Right lobe of liver (tissue), 6 donors: ENCODE data around the gene ACOT11. TPM values are rescaled to one million over a fixed set of nuclear protein-coding genes. Genes with fewer than 3 reads are reported as not detected.
A peak's percentile ranks its signal among the peaks of the same experiment; 100 is the strongest.

Source experiments
- ATAC-seq, 4 donors: fragments of 200-7000 bp; cut with Tn5 transposase; one replicate each; pipeline ENCODE4 v1.9.1; 2020; ENCODE audit warnings: mild to moderate bottlenecking in 4 of 4, moderate library complexity in 4 of 4
- DNase-seq, 3 donors: peaks; one replicate each; pipeline ENCODE4 v3.0.0-alpha.2; 2020
- H3K27ac ChIP-seq, 3 donors: fragments of 200-600 bp; one replicate each; pipeline ENCODE4 v1.8.0; 2022
- H3K27me3 ChIP-seq, 2 donors: fragments of 200-600 bp; one replicate each; pipeline ENCODE4 v1.8.0; 2022
- H3K36me3 ChIP-seq, 4 donors: fragments of 200-600 bp; sonication (generic) in 1 of 4; one replicate each; pipeline versions ENCODE4 v1.5.1 to v1.8.0; 2017 to 2022; ENCODE audit warnings: control low read depth in 1 of 4
- H3K4me1 ChIP-seq, 4 donors: fragments of 200-600 bp; sonication (generic) in 1 of 4; one replicate each; pipeline versions ENCODE4 v1.5.1 to v1.8.0; 2017 to 2022; ENCODE audit warnings: control low read depth in 1 of 4
- H3K4me3 ChIP-seq, 3 donors: fragments of 200-600 bp; one replicate each; pipeline ENCODE4 v1.8.0; 2022
- H3K9me3 ChIP-seq, 4 donors: fragments of 200-600 bp; sonication (generic) in 1 of 4; one replicate each; pipeline versions ENCODE4 v1.5.1 to v1.8.0; 2017 to 2022; ENCODE audit warnings: control low read depth in 1 of 4
- CTCF ChIP-seq, 4 donors: fragments of 200-600 bp in 3 of 4; fragments of 450-650 bp in 1 of 4; IDR thresholded peaks; one replicate each; pipeline versions ENCODE4 v1.5.1 to v1.8.0; 2016 to 2022; ENCODE audit warnings: antibody characterized with exemption in 4 of 4, mild to moderate bottlenecking in 2 of 4
- POLR2A ChIP-seq: fragments of 450-650 bp; IDR thresholded peaks from one replicate; pipeline ENCODE4 v1.6.1; 2017; ENCODE audit warnings: antibody characterized with exemption, mild to moderate bottlenecking
- WGBS: methylation state at CpG from one replicate; pipeline ENCODE4 v1.1.6; 2018; ENCODE audit warnings: low coverage, low lambda C conversion rate; ENCODE audit not compliant: insufficient coverage; ENCODE audit errors: missing lambda C conversion rate; 5-methylcytosine and 5-hydroxymethylcytosine counted together
- intact Hi-C, 2 donors: fragments of 100-400 bp; cut with DNase I; formaldehyde crosslinking; loops; one replicate each; pipeline versions ENCODE4 v1.11.2 to v1.14.1; 2022
- total RNA-seq, 6 experiments: library from RNA; depleted of rRNA in 2 of 6; stranded (reverse); fragments of >200 nt in 2 of 6; fragmentation: NEBNext Ultra II Directional in 3 of 6; extraction: Animal tissue kit (Norgen Biotek cat#: 25700) in 3 of 6; gene quantifications; one replicate each; pipeline versions ENCODE4 v1.1.0 to v1.2.4, GENCODE V29; 2016 to 2023
- donor health status: DM: no; HTN: yes; CAD: no.
- donor health status: DM: no; HTN: no; CAD: no.
- donor health status: DM: no; HTN: no; CAD: no.
- donor health status: DM: no; HTN: yes; CAD: no.
- donor health status: DM: no; HTN: yes; CAD: no.

ACOT11 gene
- total RNA-seq, 6 experiments from 2014 or later, result 0.50 to 1.3 (median 0.84) TPM

GRCh38 chr1:54553602-54554313, 5.7 kb downstream of the ACOT11 start:
- TF ChIP-seq POLR2A (no peak), CTCF (IDR thresholded peaks at IDR 0.05) (no peak)
- ATAC-seq (no peak), DNase-seq (peak in 1 of 3 donors; percentile 22)
- no peaks in the 10 kb centered on the region for H3K36me3 ChIP-seq
- intact Hi-C loops, result no loop called here
- H3K27me3 ChIP-seq, result no peaks in the 10 kb centered on the region
- 93% methylated on average over 6 of the region's 8 CpGs for WGBS
- no peaks in the 10 kb centered on the region for H3K9me3 ChIP-seq
- H3K27ac ChIP-seq, result no peak overlapping the region
- no peak overlapping the region for H3K4me3 ChIP-seq
- H3K4me1 ChIP-seq, result no peaks in the 10 kb centered on the region

GRCh38 chr1:54556110-54556509, 8.1 kb downstream of the ACOT11 start:
- H3K27ac ChIP-seq, result no peak overlapping the region
- H3K27me3 ChIP-seq, result no peaks in the 10 kb centered on the region
- no peak for TF ChIP-seq CTCF (IDR thresholded peaks at IDR 0.05)
- TF ChIP-seq POLR2A, result no peak
- WGBS, result 86% methylated on average over 1 of the region's 1 CpG
- intact Hi-C loops, result no loop called here
- DNase-seq (no peak), ATAC-seq (no peak)
- H3K36me3 ChIP-seq, result no peaks in the 10 kb centered on the region
- no peak overlapping the region for H3K4me3 ChIP-seq
- no peaks in the 10 kb centered on the region for H3K9me3 ChIP-seq
- no peaks in the 10 kb centered on the region for H3K4me1 ChIP-seq

DNA sequence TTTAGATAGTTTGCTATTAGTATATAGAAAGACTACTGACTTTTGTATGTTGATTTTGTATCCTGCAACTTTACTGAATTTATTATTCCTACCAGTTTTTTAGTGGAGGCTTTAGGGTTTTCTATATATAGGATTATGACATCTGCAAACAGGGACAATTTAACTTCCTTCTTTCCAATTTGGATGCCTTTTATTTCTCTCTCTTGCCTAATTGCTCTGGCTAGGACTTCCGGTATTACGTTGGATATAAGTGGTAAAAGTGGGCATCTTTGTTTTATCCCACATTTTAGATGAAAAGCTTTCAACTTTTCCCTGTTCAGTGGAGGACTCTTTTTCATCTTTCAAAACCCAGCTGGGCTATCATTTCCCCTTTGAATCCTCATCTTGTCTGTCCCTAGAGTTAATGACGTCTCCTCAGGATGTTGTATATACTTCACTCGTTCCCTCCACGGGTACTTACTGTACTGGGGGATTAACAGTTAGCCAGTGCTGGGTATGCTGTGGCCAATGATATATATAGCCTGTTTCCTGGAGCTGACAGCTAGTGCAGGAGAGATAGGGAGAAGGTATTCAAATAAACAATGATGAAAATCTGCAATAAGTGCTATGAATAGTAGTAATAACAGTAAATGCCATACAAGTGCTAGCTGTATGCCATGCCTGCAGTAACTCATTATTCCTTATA, 9.8 kb downstream of the ACOT11 start:
- no peaks in the 10 kb centered on the region for H3K4me1 ChIP-seq
- H3K36me3 ChIP-seq, result no peaks in the 10 kb centered on the region
- H3K27me3 ChIP-seq, result no peaks in the 10 kb centered on the region
- ATAC-seq (no peak), DNase-seq (no peak)
- no peak overlapping the region for H3K27ac ChIP-seq
- TF ChIP-seq CTCF (IDR thresholded peaks at IDR 0.05) (no peak), POLR2A (no peak)
- no peaks in the 10 kb centered on the region for H3K9me3 ChIP-seq
- 31% methylated on average over 5 of the region's 5 CpGs for WGBS
- H3K4me3 ChIP-seq, result no peak overlapping the region
- intact Hi-C loops, result no loop called here

GRCh38 chr1:54558434-54559030, 10.5 kb downstream of the ACOT11 start:
- intact Hi-C loops, result no loop called here
- peak in 1 of 4 donors; percentile 23 for ATAC-seq
- H3K4me1 ChIP-seq, result no peaks in the 10 kb centered on the region
- H3K36me3 ChIP-seq, result no peaks in the 10 kb centered on the region
- 43% methylated on average over 1 of the region's 7 CpGs for WGBS
- no peak overlapping the region for H3K4me3 ChIP-seq
- H3K27me3 ChIP-seq, result no peaks in the 10 kb centered on the region
- no peak for DNase-seq
- no peaks in the 10 kb centered on the region for H3K9me3 ChIP-seq
- H3K27ac ChIP-seq, result no peak overlapping the region
- TF ChIP-seq POLR2A, result no peak
- no peak for TF ChIP-seq CTCF (IDR thresholded peaks at IDR 0.05)
